GM21619 (cell line): ENCODE measurements around the gene CNTNAP2.

Experiments
- ATAC-seq: cut with Tn5 transposase; IDR thresholded peaks from one replicate; pipeline ENCODE4 v1.9.1; 2021; ENCODE audit not compliant: unreplicated experiment

CNTNAP2 gene

GRCh38 chr7:147304376-147304775 lies 1187.8 kb downstream of the CNTNAP2 start:
- no peak for ATAC-seq

DNA sequence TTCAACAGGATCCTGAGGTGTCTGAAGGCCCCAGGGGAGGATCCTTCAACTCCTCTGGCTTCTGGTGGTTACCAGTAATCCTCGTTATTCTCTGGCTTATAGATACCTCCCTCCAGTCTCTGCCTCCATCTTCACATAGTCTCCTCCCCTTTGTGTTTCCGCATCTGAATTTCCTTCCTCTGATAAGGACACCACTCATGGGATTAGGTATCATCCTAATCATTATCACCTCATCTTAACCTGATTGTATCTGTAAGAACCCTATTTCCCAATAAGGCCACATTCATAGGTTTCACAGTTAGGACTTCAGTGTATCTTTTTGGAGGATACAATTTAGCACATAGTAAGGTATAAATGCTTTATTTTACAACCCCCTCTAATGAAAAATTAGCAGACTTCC lies 1189.2 kb downstream of the CNTNAP2 start:
- no peak for ATAC-seq

DNA sequence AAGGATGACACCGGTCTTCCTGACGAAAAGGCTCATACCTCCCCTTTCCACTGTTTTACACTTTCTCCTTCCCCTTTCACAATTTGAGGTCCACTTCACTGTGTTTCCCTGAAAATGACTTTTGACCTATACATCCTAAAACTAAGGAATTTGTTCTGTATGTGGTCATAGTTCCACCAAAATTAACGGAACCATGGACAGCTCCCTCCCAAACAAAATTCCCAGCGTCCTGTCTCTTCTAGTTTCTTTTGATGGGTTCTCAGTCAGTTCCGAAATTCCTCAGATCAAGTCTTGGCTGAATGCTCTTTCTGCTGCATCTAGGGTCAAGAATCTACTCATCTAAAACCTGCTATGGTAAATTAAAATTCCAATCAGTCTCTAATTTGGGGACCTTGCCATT lies 1191.9 kb downstream of the CNTNAP2 start:
- no peak for ATAC-seq

- no peak for ATAC-seq
Observed at GRCh38 chr7:147311336-147311735, 1194.7 kb downstream of the CNTNAP2 start.

GRCh38 chr7:147321504-147321903 lies 1204.9 kb downstream of the CNTNAP2 start:
- no peak for ATAC-seq

DNA sequence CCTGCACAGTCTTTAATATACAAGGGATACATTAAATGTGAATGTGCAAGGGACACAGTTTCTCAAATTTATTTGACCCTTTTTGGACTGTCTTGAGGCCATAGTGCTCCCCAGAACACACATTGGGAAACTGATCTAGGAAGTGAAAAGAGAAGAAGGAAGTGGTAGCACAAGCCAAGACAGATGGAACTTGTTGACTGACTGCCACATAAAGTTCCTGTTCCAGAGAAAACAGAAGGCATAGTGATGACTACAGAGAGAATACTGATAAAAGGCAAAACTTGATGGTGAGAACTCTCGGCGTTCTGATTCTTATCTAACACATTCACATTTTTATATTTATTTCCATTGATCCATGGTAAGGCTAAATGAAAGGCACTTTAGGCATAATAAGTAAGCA lies 1216.4 kb downstream of the CNTNAP2 start:
- no peak for ATAC-seq

GRCh38 chr7:147363101-147363500 lies 1246.5 kb downstream of the CNTNAP2 start:
- no peak for ATAC-seq

GRCh38 chr7:147376192-147376591 lies 1259.6 kb downstream of the CNTNAP2 start:
- no peak for ATAC-seq

GRCh38 chr7:147380926-147381325 lies 1264.3 kb downstream of the CNTNAP2 start:
- no peak for ATAC-seq

- ATAC-seq = no peak
Observed at GRCh38 chr7:147394329-147394728, 1277.7 kb downstream of the CNTNAP2 start.

DNA sequence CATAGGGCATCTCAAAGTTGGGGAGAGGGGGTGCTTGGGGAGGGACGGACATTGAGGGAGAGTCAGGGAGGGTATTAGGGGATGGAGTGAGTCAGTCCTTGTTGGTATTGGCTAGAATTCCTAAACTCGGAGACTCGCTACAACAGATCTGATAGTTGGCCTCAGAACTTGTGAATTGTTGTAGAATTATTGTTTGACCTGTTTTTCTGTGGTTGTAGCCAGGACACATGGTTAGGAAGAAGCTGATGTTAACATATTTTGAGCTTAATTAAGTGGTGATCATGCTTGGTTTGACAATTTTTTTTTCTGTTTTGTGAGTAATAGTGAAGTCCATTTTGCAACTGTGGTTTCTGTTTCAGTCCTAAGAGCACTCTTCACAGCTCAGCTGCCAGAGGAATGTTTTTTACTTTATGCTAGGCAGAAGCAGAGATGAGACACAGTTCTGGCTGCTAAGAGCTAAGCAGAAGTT lies 1283.7 kb downstream of the CNTNAP2 start:
- ATAC-seq = no peak

DNA sequence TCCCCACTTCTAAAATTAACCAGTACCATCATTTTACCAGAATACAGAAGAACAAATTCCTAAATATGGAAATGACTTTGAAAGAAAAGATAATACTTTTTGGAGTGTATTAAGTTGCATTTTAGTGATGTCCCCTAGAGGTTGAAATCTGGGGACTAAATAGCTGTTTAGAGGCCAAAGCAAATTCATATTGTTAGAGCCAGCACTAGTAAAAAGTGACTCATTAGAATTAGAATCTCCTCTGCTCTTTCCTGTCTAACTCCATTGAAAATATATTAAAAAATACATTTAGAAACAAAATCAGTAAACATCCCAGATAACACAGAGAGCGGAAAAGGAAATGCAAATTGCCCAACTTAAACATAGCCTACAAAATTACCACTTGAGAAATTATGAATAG lies 1284.3 kb downstream of the CNTNAP2 start:
- ATAC-seq = no peak

- ATAC-seq = no peak
Observed at GRCh38 chr7:147405621-147406020, 1289.0 kb downstream of the CNTNAP2 start.

DNA sequence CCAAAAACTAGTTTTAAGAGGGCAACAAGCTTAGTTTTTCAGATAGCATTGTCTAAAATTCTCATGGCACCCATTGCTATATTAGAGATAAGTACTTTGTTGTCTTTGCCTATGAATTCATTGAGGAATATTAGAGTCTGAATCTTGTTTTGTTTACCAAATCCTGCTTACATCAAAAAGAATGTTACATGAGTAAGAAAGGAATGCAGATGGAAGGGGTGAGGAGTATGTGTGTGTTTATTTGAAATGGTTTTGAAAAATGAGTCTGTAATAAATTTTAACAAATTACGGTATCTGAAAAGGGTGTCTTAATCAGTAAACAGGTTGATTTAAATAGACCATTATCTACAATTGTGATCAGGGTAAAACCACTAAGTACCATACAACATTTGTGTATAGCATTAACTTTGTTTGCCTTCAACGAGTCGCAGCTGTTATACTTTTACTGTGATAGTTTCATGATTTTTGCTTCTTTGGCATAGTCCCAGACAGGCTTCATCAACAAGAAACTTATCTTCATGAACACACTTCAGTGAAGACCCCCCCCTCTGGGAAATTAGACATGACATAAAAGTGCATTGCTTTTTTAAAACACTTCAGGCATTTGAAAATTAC lies 1290.0 kb downstream of the CNTNAP2 start:
- no peak for ATAC-seq

- ATAC-seq = no peak
Observed at GRCh38 chr7:147411096-147411495, 1294.5 kb downstream of the CNTNAP2 start.

DNA sequence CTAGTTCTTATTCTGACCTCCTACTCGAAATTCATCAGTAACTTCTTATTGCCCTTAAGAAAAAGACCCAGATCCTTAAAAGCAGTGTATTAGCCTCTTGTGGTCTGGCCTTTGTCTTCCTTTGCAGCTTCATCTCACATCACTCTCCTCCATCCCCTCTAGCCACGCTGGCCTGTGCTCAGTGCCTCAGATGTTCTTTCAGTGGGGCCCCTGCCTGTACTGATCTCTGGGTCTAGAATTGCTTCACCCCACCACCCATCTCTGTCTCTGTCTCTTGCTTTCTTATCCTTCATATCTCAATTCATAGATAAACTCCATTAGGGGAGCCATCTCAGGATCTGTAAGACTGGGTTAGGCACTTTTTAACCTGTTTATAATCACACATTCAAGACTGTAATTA lies 1295.5 kb downstream of the CNTNAP2 start:
- no peak for ATAC-seq

GRCh38 chr7:147412782-147413556 lies 1296.4 kb downstream of the CNTNAP2 start:
- ATAC-seq = no peak

DNA sequence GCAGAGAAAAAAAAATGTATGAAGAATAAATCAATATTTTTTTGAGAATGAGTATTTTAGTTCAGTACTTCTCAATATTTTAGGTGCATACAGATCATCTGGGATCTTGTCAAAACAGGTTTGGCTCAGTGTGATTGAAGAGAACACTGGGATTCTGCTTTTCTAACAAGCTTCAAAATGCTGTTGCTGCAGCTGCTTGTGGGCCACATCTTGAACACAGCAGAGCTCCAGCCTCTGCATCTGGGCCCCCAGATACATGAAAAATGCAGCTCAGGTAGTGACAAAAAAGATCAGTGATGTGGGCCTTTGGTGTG lies 1296.9 kb downstream of the CNTNAP2 start:
- no peak for ATAC-seq

GRCh38 chr7:147415991-147416390 lies 1299.4 kb downstream of the CNTNAP2 start:
- no peak for ATAC-seq

DNA sequence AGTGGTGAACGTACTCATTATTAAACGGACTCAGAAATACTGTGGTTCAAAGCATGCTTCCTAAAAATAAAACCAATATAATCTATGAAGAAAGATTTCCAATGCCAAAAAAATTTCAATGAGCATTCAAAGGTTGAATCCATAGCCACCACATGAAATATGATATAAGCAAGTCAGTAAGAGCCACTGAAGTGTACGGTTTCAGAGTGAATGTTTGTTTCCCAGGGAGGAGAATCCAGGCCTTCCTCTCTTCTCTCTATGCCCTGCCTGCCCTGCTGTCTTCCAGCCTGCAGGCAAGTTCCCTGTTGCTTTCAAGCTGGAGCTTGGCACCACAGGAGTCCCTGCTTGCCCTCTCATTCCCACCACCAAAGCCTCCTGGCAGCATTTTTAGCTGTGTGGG lies 1302.4 kb downstream of the CNTNAP2 start:
- ATAC-seq = no peak

DNA sequence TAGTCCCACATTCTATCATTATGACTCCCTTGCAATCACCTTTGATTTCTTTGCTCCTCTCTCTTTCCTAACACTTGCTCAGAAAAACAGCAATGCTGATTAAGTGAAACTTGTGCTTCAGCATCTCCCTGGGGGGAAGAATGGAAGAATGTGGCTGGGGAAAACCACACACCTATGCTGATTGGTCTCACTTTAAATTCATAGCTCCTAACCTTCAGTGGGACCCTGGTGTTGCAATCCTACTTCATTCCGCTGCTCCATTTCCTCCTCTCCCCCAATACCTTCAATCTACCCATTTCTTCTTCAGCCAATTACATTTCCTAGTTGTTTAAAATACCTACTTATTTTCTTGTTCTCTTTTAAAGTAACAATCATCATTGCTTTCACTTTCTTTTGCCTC lies 1307.3 kb downstream of the CNTNAP2 start:
- no peak for ATAC-seq

DNA sequence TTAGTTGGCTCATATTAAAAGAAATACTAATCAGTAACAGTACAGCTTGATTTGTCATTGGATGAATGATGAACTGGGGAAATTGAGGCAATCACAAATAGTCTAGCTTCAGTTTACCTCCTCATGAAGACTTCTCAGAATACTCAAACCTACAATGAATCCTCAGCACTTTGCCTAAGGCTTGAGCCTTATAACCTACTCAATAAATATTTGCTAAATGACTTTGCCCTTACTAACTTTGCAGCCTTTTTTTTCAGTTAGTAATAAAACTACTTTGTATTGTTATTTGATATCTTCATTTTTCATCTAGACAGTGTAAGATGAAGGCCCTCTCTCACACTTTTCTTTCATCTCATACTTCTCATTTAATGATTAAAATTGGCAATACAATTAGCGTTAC lies 1311.5 kb downstream of the CNTNAP2 start:
- no peak for ATAC-seq

GRCh38 chr7:147429961-147430360 lies 1313.4 kb downstream of the CNTNAP2 start:
- ATAC-seq = no peak
